H1 (cell line): ENCODE measurements around the gene PBX1.

ENCODE experiments used
- ATF2 ChIP-seq: IDR thresholded peaks from 2 replicates; pipeline ENCODE4 v1.6.1; 2012; ENCODE audit warnings: low read length, inconsistent platforms
- CBX5 ChIP-seq: fragments of 300-800, 300-1000 bp; sonication (generic); IDR thresholded peaks from 2 replicates; pipeline ENCODE4 v1.7.1; 2016; ENCODE audit warnings: antibody characterized with exemption, low read length, low read depth
- CTCF ChIP-seq, 3 experiments: IDR thresholded peaks; 1 replicate in 2 of 3; 2 replicates in 1 of 3; pipeline versions ENCODE4 v1.5.1 to v1.6.1; 2011; ENCODE audit warnings: low read length in 3 of 3, mild to moderate bottlenecking in 3 of 3, inconsistent platforms in 2 of 3, low read depth in 1 of 3, moderate library complexity in 1 of 3; ENCODE audit not compliant: insufficient read depth in 1 of 3; ENCODE audit errors: control extremely low read depth in 1 of 3
- EZH2 ChIP-seq: fragments of 200-600 bp; sonication (generic); IDR thresholded peaks from 2 replicates; pipeline ENCODE4 v1.7.1; 2012; ENCODE audit warnings: low read depth, mild to moderate bottlenecking, moderate library complexity, low read length, inconsistent platforms; ENCODE audit not compliant: severe bottlenecking
- MAX ChIP-seq: IDR thresholded peaks from 2 replicates; pipeline ENCODE4 v1.6.1; 2012; ENCODE audit warnings: inconsistent platforms
- POLR2A ChIP-seq, 2 experiments: IDR thresholded peaks; 1 replicate in 1 of 2; 2 replicates in 1 of 2; pipeline ENCODE4 v1.6.1; 2011; ENCODE audit warnings: low read depth in 2 of 2, low read length in 2 of 2, mild to moderate bottlenecking in 2 of 2; ENCODE audit errors: control extremely low read depth in 1 of 2
- POLR2AphosphoS5 ChIP-seq: IDR thresholded peaks from 2 replicates; pipeline ENCODE4 v1.6.1; 2011; ENCODE audit warnings: low read depth, low read length
- SIX5 ChIP-seq: IDR thresholded peaks from 2 replicates; pipeline ENCODE4 v1.6.1; 2011; ENCODE audit warnings: mild to moderate bottlenecking, low read depth, low read length
- SP1 ChIP-seq: IDR thresholded peaks from 2 replicates; pipeline ENCODE4 v1.6.1; 2011; ENCODE audit warnings: low read depth, low read length
- SRF ChIP-seq: IDR thresholded peaks from 2 replicates; pipeline ENCODE4 v1.6.1; 2011; ENCODE audit warnings: mild to moderate bottlenecking, low read depth, low read length, moderate library complexity
- TBP ChIP-seq: IDR thresholded peaks from 2 replicates; pipeline ENCODE4 v1.6.1; 2011; ENCODE audit warnings: low read depth, low read length, improper control_type of control experiment

- TF ChIP-seq CTCF (IDR thresholded peaks at IDR 0.05; ENCODE audit: control extremely low read depth in 1 of 3, insufficient read depth in 1 of 3, low read depth in 1 of 3, low read length in 3 of 3) = no peak
- TF ChIP-seq SRF = no peak
- TF ChIP-seq SP1 = no peak
- TF ChIP-seq CBX5 = no peak
- no peak for TF ChIP-seq SIX5
- TF ChIP-seq POLR2A (IDR thresholded peaks at IDR 0.05; ENCODE audit: control extremely low read depth in 1 of 2, low read depth in 2 of 2, low read length in 2 of 2) = no peak
- TF ChIP-seq ATF2 = no peak
- TF ChIP-seq TBP = no peak
- no peak for TF ChIP-seq EZH2
- TF ChIP-seq MAX = no peak
- no peak; the same call in 1 of the 2 replicates for TF ChIP-seq POLR2AphosphoS5
Measured at GRCh38 chr1:164846731-164847691, 288.0 kb downstream of the PBX1 start.
